ENCODE results near the gene RRAGD. TPM values are rescaled to one million over a fixed set of nuclear protein-coding genes. Genes with fewer than 3 reads are reported as not detected.
A peak's percentile ranks its signal among the peaks of the same experiment; 100 is the strongest.

The RRAGD gene, protein sequence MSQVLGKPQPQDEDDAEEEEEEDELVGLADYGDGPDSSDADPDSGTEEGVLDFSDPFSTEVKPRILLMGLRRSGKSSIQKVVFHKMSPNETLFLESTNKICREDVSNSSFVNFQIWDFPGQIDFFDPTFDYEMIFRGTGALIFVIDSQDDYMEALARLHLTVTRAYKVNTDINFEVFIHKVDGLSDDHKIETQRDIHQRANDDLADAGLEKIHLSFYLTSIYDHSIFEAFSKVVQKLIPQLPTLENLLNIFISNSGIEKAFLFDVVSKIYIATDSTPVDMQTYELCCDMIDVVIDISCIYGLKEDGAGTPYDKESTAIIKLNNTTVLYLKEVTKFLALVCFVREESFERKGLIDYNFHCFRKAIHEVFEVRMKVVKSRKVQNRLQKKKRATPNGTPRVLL
- 2.8 TPM for polyA plus RNA-seq (2013, experiment 1 of 2)
- polyA plus RNA-seq (2013, experiment 2 of 2), result 3.2 TPM

GRCh38 chr6:89412071-89413005 lies at the start of gene RRAGD:
TSS of gene RRAGD (minus strand) at chr6:89412273. CDS start at chr6:89411993, 280 bp downstream.
- H3K79me1 ChIP-seq (replicated peaks; ENCODE audit: low read length, poor library complexity, severe bottlenecking), result no peaks in the 10 kb centered on the region
- H2AK5ac ChIP-seq (ENCODE audit: low read length, severe bottlenecking), result no peak within 1 kb of the TSS
- peak within 1 kb of the TSS in 1 of 2 experiments; percentile 66 for H3K23ac ChIP-seq (ENCODE audit: low read length in 2 of 2)
- H3K27me3 ChIP-seq (ENCODE audit: control insufficient read depth in 1 of 2, insufficient read depth in 1 of 2, low read length in 2 of 2), result peaks cover 45 to 56% of the 10 kb centered on the region in 2 experiments
- peak within 1 kb of the TSS; percentile 93 for H3K4me2 ChIP-seq (ENCODE audit: low read length, poor library complexity, severe bottlenecking)
- H4K8ac ChIP-seq (ENCODE audit: low read length), result peak within 1 kb of the TSS; percentile 3
- H2BK120ac ChIP-seq (ENCODE audit: low read depth, low read length), result no peak within 1 kb of the TSS
- H2AFZ ChIP-seq (ENCODE audit: low read depth, low read length), result peak within 1 kb of the TSS; percentile 98
- no peak within 1 kb of the TSS for H2BK12ac ChIP-seq (ENCODE audit: low read length in 2 of 2)
- peak within 1 kb of the TSS in 1 of 2 experiments; percentile 61 for H3K14ac ChIP-seq (ENCODE audit: low read length in 2 of 2)
- H3K36me3 ChIP-seq (ENCODE audit: control insufficient read depth in 1 of 2, insufficient read depth in 2 of 2, low read depth in 1 of 2, low read length in 2 of 2), result no peaks in the 10 kb centered on the region
- H4K91ac ChIP-seq (ENCODE audit: low read length), result no peak within 1 kb of the TSS
- peak within 1 kb of the TSS; percentile 77 for H3K9ac ChIP-seq (ENCODE audit: low read length)
- H3K9me3 ChIP-seq (ENCODE audit: control insufficient read depth, low read length), result no peaks in the 10 kb centered on the region
- H3K18ac ChIP-seq (ENCODE audit: low read depth in 1 of 2, low read length in 2 of 2), result peak within 1 kb of the TSS in 1 of 2 experiments; percentile 57
- H2BK15ac ChIP-seq (ENCODE audit: low read depth, poor library complexity, severe bottlenecking), result no peak within 1 kb of the TSS
- peak; percentile 46 for DNase-seq
- H3K27ac ChIP-seq (ENCODE audit: low read length, poor library complexity, severe bottlenecking), result no peak within 1 kb of the TSS
- under 1% methylated on average over 33 of the region's 85 CpGs for WGBS
- no peak within 1 kb of the TSS for H3K4ac ChIP-seq (ENCODE audit: low read depth in 1 of 2, low read length in 2 of 2)
- H3K4me1 ChIP-seq (ENCODE audit: control insufficient read depth, insufficient read depth, low read depth, low read length), result peaks cover 14% of the 10 kb centered on the region
- no peak within 1 kb of the TSS for H2BK5ac ChIP-seq (ENCODE audit: low read depth, low read length, poor library complexity, severe bottlenecking)
- peak within 1 kb of the TSS; percentile 59 to 77 for H3K4me3 ChIP-seq (ENCODE audit: insufficient read depth in 1 of 2, low read depth in 1 of 2, low read length in 2 of 2)

GRCh38 chr6:89460713-89461112 lies 48.6 kb upstream of the RRAGD start:
- H2BK12ac ChIP-seq (ENCODE audit: low read length in 2 of 2), result no peak overlapping the region
- no peak overlapping the region for H3K4ac ChIP-seq (ENCODE audit: low read depth in 1 of 2, low read length in 2 of 2)
- no peak overlapping the region for H3K9ac ChIP-seq (ENCODE audit: low read length)
- no peaks in the 10 kb centered on the region for H3K9me3 ChIP-seq (ENCODE audit: control insufficient read depth, low read length)
- no peaks in the 10 kb centered on the region for H3K36me3 ChIP-seq (ENCODE audit: control insufficient read depth in 1 of 2, insufficient read depth in 2 of 2, low read depth in 1 of 2, low read length in 2 of 2)
- no peak overlapping the region for H3K27ac ChIP-seq (ENCODE audit: low read length, poor library complexity, severe bottlenecking)
- 96% methylated on average over 6 of the region's 7 CpGs for WGBS
- no peak overlapping the region for H3K4me2 ChIP-seq (ENCODE audit: low read length, poor library complexity, severe bottlenecking)
- no peaks in the 10 kb centered on the region for H3K4me1 ChIP-seq (ENCODE audit: control insufficient read depth, insufficient read depth, low read depth, low read length)
- no peak overlapping the region for H3K14ac ChIP-seq (ENCODE audit: low read length in 2 of 2)
- no peak overlapping the region for H2AK5ac ChIP-seq (ENCODE audit: low read length, severe bottlenecking)
- H3K79me1 ChIP-seq (replicated peaks; ENCODE audit: low read length, poor library complexity, severe bottlenecking), result no peaks in the 10 kb centered on the region
- H3K27me3 ChIP-seq (ENCODE audit: control insufficient read depth in 1 of 2, insufficient read depth in 1 of 2, low read length in 2 of 2), result no peaks in the 10 kb centered on the region
- H4K8ac ChIP-seq (ENCODE audit: low read length), result no peak overlapping the region
- no peak overlapping the region for H2AFZ ChIP-seq (ENCODE audit: low read depth, low read length)
- no peak overlapping the region for H3K4me3 ChIP-seq (ENCODE audit: insufficient read depth in 1 of 2, low read depth in 1 of 2, low read length in 2 of 2)
- H2BK120ac ChIP-seq (ENCODE audit: low read depth, low read length), result no peak overlapping the region
- H2BK5ac ChIP-seq (ENCODE audit: low read depth, low read length, poor library complexity, severe bottlenecking), result no peak overlapping the region
- H2BK15ac ChIP-seq (ENCODE audit: low read depth, poor library complexity, severe bottlenecking), result no peak overlapping the region
- DNase-seq, result no peak
- no peak overlapping the region for H3K18ac ChIP-seq (ENCODE audit: low read depth in 1 of 2, low read length in 2 of 2)
- no peak overlapping the region for H4K91ac ChIP-seq (ENCODE audit: low read length)
- H3K23ac ChIP-seq (ENCODE audit: low read length in 2 of 2), result no peak overlapping the region

- no peak overlapping the region for H2BK15ac ChIP-seq (ENCODE audit: low read depth, poor library complexity, severe bottlenecking)
- H3K27ac ChIP-seq (ENCODE audit: low read length, poor library complexity, severe bottlenecking), result no peak overlapping the region
- no peak overlapping the region for H4K8ac ChIP-seq (ENCODE audit: low read length)
- DNase-seq, result no peak
- no peak overlapping the region for H2BK5ac ChIP-seq (ENCODE audit: low read depth, low read length, poor library complexity, severe bottlenecking)
- no peak overlapping the region for H2BK120ac ChIP-seq (ENCODE audit: low read depth, low read length)
- H3K27me3 ChIP-seq (ENCODE audit: control insufficient read depth in 1 of 2, insufficient read depth in 1 of 2, low read length in 2 of 2), result no peaks in the 10 kb centered on the region
- H3K9ac ChIP-seq (ENCODE audit: low read length), result no peak overlapping the region
- no peak overlapping the region for H2BK12ac ChIP-seq (ENCODE audit: low read length in 2 of 2)
- no peak overlapping the region for H2AK5ac ChIP-seq (ENCODE audit: low read length, severe bottlenecking)
- no peak overlapping the region for H3K18ac ChIP-seq (ENCODE audit: low read depth in 1 of 2, low read length in 2 of 2)
- H3K79me1 ChIP-seq (replicated peaks; ENCODE audit: low read length, poor library complexity, severe bottlenecking), result no peaks in the 10 kb centered on the region
- H3K4me2 ChIP-seq (ENCODE audit: low read length, poor library complexity, severe bottlenecking), result no peak overlapping the region
- no peak overlapping the region for H3K23ac ChIP-seq (ENCODE audit: low read length in 2 of 2)
- H3K4me3 ChIP-seq (ENCODE audit: insufficient read depth in 1 of 2, low read depth in 1 of 2, low read length in 2 of 2), result no peak overlapping the region
- no peak overlapping the region for H3K14ac ChIP-seq (ENCODE audit: low read length in 2 of 2)
- no peaks in the 10 kb centered on the region for H3K9me3 ChIP-seq (ENCODE audit: control insufficient read depth, low read length)
- H4K91ac ChIP-seq (ENCODE audit: low read length), result no peak overlapping the region
- H3K4me1 ChIP-seq (ENCODE audit: control insufficient read depth, insufficient read depth, low read depth, low read length), result no peaks in the 10 kb centered on the region
- H3K36me3 ChIP-seq (ENCODE audit: control insufficient read depth in 1 of 2, insufficient read depth in 2 of 2, low read depth in 1 of 2, low read length in 2 of 2), result no peaks in the 10 kb centered on the region
- no peak overlapping the region for H2AFZ ChIP-seq (ENCODE audit: low read depth, low read length)
- no CpG with 5 or more reads among the region's 1 CpG for WGBS
- H3K4ac ChIP-seq (ENCODE audit: low read depth in 1 of 2, low read length in 2 of 2), result no peak overlapping the region
These were observed 47.4 kb upstream of the RRAGD start for GRCh38 chr6:89459501-89459900.

DNA sequence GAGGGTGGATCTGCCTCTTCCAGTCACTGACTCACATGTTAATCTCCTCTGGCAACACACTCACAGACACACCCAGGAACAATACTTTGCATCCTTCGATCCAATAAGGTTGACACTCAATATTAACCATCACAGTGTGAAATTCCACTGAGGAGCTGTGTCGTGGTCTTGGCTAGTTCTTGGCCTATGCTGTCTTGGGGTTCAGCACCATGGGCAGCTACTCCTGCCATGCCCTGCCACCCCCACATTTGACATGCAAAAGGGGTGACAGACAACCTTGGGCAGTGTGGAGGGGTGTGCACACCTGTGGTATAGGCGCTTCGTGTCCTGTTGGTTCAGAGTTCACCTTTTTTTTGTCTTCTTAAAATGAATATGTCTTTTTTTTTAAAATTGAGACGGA lies 46.6 kb upstream of the RRAGD start:
- Histone ChIP-seq H3K9me3 (ENCODE audit: control insufficient read depth, low read length) (no peaks in the 10 kb centered on the region), H3K4ac (ENCODE audit: low read depth in 1 of 2, low read length in 2 of 2) (no peak overlapping the region), H4K8ac (ENCODE audit: low read length) (no peak overlapping the region), H2BK120ac (ENCODE audit: low read depth, low read length) (no peak overlapping the region), H3K14ac (ENCODE audit: low read length in 2 of 2) (no peak overlapping the region), H3K79me1 (replicated peaks; ENCODE audit: low read length, poor library complexity, severe bottlenecking) (no peaks in the 10 kb centered on the region), H3K23ac (ENCODE audit: low read length in 2 of 2) (no peak overlapping the region), H2BK5ac (ENCODE audit: low read depth, low read length, poor library complexity, severe bottlenecking) (no peak overlapping the region), H4K91ac (ENCODE audit: low read length) (no peak overlapping the region), H3K4me3 (ENCODE audit: insufficient read depth in 1 of 2, low read depth in 1 of 2, low read length in 2 of 2) (no peak overlapping the region), H3K27me3 (ENCODE audit: control insufficient read depth in 1 of 2, insufficient read depth in 1 of 2, low read length in 2 of 2) (no peaks in the 10 kb centered on the region), H2AFZ (ENCODE audit: low read depth, low read length) (no peak overlapping the region), H3K18ac (ENCODE audit: low read depth in 1 of 2, low read length in 2 of 2) (no peak overlapping the region), H3K4me2 (ENCODE audit: low read length, poor library complexity, severe bottlenecking) (no peak overlapping the region), H3K9ac (ENCODE audit: low read length) (no peak overlapping the region), H3K27ac (ENCODE audit: low read length, poor library complexity, severe bottlenecking) (no peak overlapping the region), H2BK15ac (ENCODE audit: low read depth, poor library complexity, severe bottlenecking) (no peak overlapping the region), H3K36me3 (ENCODE audit: control insufficient read depth in 1 of 2, insufficient read depth in 2 of 2, low read depth in 1 of 2, low read length in 2 of 2) (no peaks in the 10 kb centered on the region), H2AK5ac (ENCODE audit: low read length, severe bottlenecking) (no peak overlapping the region), H3K4me1 (ENCODE audit: control insufficient read depth, insufficient read depth, low read depth, low read length) (no peaks in the 10 kb centered on the region), H2BK12ac (ENCODE audit: low read length in 2 of 2) (no peak overlapping the region)
- whole genome bisulfite sequencing, result 80% methylated on average over 5 of the region's 5 CpGs
- DNase-seq, result no peak

Data from mesenchymal stem cell (in vitro differentiated cells and primary cell).